NCI-H1048 (cell line): ENCODE data around the gene THBS3.
"Not testable (repeated sequence)": the region's sequence is repeated elsewhere in the genome, so short reads cannot be mapped to it uniquely, and the experiment has no call there.

Experiments
- DNase-seq: peaks from one replicate; lab custom pipeline; 2025; lab: John Stamatoyannopoulos, UW

THBS3 gene

GRCh38 chr1:155173478-155174323, 34.0 kb downstream of the THBS3 start, which contains the start of gene TRIM46:
TSS of gene TRIM46 (plus strand) at chr1:155173849. CDS start at chr1:155173967, 118 bp downstream.
- DNase-seq: no peak

DNA sequence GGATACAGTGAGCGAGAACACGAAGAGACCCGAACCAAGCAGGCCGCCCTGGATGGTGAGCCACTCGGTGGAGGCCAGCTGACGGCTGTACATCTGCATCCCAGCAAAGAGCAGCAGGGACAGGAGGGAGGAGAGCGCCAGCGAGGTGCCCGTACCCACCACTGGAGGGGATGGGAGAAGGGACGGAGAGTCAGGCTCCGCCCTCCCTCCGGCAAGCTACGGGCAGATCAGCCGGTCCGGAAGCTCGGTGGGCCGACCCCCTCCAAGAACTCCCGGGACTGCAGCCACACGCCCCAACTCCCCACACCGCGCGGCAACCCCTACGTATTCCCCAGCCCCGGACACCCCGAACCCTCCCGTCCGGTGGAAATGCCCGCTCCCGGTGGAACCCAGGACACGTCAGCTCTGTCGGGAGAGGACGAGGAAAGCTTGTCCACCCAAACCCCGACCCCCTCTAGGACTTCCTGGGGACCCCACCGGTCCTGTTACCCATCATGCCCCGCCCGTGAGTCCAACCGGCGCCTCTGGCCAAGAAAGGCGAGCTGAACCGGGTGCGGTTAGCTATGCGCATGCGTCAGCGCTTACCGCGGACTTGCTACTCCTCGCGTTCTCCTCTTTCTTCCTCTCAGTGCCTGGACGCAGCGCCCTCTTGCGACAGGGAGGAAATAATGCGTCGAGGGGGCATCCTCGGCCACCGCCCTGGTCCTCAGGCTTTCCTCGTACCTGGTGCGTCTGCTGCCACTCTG, 34.8 kb downstream of the THBS3 start, which contains the start of gene KRTCAP2:
Gene KRTCAP2, minus strand, starts transcription at position 573 of the 746 bp plus-strand sequence. Its CDS starts 80 bp downstream, at position 493.
- peak; percentile 98 for DNase-seq

- no peak for DNase-seq
These were observed 35.6 kb downstream of the THBS3 start for GRCh38 chr1:155171836-155172731.

DNA sequence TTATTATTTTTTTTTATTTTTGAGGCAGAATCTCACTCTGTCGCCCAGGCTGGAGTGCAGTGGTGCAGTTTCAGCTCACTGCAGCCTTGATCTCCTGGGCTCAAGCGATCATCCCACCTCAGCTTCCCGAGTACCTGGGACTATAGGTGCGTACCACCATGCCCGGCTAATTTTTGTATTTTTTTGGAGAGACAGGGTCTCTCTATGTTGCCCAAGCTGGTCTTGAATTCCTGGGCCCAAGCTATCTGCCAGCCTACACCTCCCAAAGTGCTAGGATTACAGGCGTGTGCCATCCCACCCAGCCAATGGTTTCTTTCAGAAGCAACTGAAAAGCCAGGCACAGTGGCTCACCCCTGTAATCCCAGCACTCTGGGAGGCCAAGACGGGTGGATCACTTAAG, 36.9 kb downstream of the THBS3 start:
- no peak for DNase-seq

- DNase-seq: no peak
These were observed 37.5 kb downstream of the THBS3 start for GRCh38 chr1:155170101-155170785.

- no peak for DNase-seq
These were observed 38.2 kb downstream of the THBS3 start for GRCh38 chr1:155169541-155169940.

GRCh38 chr1:155168456-155169210, 39.1 kb downstream of the THBS3 start:
- no peak for DNase-seq

DNA sequence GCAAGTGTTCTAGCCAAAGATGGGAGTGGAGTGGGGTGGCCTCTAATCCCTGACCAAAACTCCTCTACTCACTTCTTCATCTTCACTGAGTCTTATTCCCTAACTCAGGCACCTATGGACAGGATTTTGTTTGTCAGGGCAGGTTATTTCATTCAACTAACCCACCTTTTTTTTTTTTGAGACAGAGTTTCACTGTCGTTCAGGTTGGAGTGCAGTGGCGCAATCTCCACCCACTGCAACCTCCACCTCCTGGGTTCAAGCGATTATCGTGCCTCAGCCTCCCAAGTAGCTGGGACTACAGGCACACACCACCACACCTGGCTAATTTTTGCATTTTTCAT, 39.6 kb downstream of the THBS3 start:
- not testable (repeated sequence) for DNase-seq

- DNase-seq: peak; percentile 85
These were observed 40.3 kb downstream of the THBS3 start for GRCh38 chr1:155167166-155168104.

- no peak for DNase-seq
These were observed 41.1 kb downstream of the THBS3 start for GRCh38 chr1:155166471-155167165.

DNA sequence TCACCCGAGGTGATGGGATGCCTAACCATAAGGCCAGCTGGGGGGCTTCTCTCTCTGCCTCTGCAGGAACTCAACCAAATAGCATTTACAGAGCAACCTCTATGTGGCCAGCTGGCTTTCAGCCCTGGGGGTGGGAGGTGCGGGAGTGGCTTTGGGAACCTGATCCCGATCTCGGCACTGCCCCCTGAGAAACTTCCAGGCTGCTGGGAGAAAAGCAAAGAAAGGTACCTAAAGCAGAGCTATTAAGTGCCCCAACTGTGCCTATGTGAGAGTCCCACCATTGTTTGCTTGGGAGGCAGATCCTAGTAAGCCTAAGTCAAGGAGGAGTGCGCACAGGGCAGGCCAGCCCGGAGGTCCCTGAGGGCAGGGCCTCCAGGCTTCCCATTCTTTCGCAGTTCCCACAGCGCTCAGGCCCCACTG, 41.6 kb downstream of the THBS3 start:
- DNase-seq: no peak

GRCh38 chr1:155164625-155165024, 43.1 kb downstream of the THBS3 start:
- not testable (repeated sequence) for DNase-seq

GRCh38 chr1:155163785-155164184, 43.9 kb downstream of the THBS3 start:
- not testable (repeated sequence) for DNase-seq

- DNase-seq: not testable (repeated sequence)
These were observed 45.1 kb downstream of the THBS3 start for GRCh38 chr1:155162631-155163030.

DNA sequence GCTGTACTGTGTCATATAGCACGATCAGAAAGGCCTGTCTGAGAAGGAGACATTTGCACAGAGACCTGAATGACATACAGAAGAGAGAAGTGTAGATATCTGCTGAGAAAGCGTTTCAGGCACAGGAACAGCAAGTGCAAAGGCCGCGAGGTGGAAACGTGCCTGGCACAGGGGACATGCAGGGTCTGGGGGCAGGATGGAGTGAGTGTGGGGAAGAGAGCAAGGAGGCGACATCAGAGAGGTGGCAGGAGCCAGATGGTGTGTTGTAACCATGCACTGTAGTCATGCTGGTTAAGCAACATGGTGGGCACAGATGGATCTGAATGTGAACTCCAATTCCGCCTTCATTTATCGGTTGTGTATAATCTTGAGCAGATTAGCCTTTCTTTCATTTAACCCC, 47.6 kb downstream of the THBS3 start:
- no peak for DNase-seq

DNA sequence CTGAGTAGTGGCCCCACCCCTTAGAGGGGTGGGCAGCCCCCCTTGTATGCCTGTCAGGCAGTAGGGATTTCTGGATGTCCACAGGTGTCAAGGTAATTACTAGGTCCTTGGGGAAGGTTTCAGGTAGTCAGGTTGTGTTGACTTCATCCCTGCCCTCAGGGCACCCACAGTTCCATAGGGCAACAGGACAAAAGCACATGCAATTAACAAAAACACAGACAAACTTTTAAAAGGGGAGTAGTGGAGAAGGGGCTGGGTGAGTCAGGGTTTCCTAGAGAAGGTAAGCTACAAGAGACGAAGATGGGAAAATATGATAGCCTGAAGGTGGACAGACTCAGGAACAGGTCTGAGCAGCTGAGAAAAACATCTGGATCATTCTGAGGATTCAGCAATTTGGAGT, 48.7 kb downstream of the THBS3 start:
- DNase-seq: no peak

DNA sequence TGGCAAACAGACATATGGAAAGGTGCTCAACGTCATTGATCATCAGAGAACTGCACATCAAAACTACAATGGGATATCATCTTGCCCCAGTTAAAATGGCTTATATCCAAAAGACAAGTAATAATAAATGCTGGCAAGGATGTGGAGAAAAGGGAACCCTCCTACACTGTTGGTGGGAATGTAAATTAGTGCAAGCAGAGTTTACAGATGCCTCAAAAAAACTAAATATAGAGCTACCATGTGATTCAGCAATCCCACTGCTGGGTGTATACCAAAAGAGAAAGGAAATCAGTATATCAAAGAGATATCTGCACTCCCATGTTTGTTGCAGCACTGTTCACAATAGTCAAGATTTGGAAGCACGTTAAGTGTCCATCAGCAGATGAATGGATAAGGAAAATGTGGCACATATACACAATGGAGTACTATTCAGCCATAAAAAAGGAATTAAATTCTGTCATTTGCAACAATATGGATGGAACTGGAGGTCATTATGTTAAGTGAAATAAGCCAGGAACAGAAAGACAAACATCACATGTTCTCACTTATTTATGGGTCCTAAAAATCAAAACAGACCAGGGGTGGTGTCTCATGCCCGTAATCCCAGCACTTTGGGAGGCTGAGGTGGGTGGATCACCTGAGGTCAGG, 51.6 kb downstream of the THBS3 start:
- not testable (repeated sequence) for DNase-seq
